ENCODE data around the gene BARHL1.

- no peak for TF ChIP-seq POLR2A (IDR thresholded peaks at IDR 0.05)
- TF ChIP-seq CTCF (IDR thresholded peaks at IDR 0.05) = no peak
- TF ChIP-seq POLR2AphosphoS5 (IDR thresholded peaks at IDR 0.05; ENCODE audit: insufficient read depth in 1 of 2, low read depth in 1 of 2) = no peak
Measured at GRCh38 chr9:132630811-132631210, 48.4 kb downstream of the BARHL1 start.
